Activated CD4-positive, alpha-beta T cell treated with anti-CD3 and anti-CD28 coated beads, Interleukin-2, amount 50 U/mL, for 1 hour (primary cell): ENCODE results near the gene PRR16.
"Not testable (repeated sequence)": the region's sequence is repeated elsewhere in the genome, so short reads cannot be mapped to it uniquely, and the experiment has no call there.

ENCODE experiments used
- DNase-seq: peaks from one replicate; pipeline ENCODE4 v3.0.0-alpha.2; 2020

Gene PRR16

GRCh38 chr5:120463991-120464626 is at the start of gene PRR16:
Gene PRR16, plus strand, starts transcription at chr5:120464300.
- no peak for DNase-seq

GRCh38 chr5:120415985-120416384 is 48.1 kb upstream of the PRR16 start:
- DNase-seq, result no peak

DNA sequence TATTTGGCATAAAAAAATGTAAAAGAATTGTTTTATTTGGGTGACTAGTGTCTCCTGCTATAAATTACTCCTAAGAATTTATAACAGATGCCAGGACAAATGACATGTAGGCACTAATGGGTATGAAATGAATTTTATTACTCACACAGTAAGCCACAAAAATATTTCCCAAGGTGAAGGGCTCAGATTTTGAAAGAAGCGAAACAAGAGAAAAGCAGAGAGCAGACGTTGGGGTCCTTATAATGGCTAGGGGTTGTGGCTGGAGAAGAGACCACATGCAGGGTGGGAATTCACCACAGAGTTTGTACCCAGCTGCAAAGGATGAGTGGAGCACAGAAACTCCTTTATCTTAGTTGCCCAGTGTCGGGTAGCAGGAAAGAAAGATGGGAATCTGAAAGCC is 45.0 kb upstream of the PRR16 start:
- DNase-seq, result no peak

- not testable (repeated sequence) for DNase-seq
Measured at GRCh38 chr5:120426633-120427275, 37.3 kb upstream of the PRR16 start.

DNA sequence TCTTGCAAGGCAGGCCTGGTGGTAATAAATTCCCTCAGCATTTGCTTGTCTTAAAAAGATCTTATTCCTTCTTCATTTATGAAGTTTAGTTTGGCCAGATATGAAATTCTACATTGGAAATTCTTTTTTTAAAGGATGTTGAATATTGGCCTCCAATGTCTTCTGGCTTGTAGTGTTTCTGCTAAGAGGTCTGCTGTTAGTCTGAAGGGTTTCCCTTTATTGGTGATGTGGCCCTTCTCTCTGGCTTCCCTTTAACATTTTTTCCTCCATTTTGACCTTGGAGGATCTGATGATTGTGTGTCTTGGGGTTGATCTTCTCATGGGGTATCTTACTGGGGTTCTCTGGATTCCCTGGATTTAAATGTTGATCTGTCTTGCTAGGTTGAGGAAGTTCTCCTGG is 33.5 kb upstream of the PRR16 start:
- no peak for DNase-seq

- DNase-seq, result no peak
Measured at GRCh38 chr5:120432861-120433260, 31.2 kb upstream of the PRR16 start.

DNA sequence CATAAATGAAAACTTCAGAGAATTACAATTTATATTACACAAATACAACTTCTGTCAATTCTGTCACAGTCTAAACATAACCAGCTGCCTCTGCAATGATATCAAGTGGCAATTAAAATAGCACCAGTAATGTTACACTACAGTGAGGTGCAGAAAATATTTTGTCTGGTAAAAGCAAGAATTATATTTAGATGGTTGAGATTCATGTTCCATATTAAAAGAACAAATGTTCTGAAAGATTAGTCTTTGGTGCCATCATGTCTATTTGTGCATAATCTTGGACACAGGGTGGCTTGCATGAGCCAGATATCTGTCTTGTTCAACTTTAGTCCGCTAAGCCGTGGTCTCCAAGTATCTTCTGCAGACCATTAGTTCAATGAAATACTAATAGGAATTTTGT is 29.0 kb upstream of the PRR16 start:
- DNase-seq, result no peak

DNA sequence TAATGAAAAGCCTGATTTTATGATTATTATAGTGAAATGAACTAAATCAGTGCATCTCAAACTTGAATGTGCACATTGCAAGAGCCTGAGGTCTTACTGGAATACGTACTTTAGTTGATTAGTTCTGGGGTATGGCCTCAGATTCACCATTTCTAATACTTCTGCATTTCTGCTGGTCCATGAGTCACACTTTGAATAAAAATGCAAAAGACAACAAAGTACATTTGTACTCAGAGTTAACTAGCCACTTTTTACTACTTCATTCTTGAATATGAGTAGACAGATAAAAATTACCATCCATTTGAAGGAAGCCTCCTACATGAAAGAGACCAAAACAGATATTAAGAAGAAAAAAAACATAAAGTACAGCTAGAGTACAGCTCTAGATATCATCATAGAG is 27.1 kb upstream of the PRR16 start:
- no peak for DNase-seq

DNA sequence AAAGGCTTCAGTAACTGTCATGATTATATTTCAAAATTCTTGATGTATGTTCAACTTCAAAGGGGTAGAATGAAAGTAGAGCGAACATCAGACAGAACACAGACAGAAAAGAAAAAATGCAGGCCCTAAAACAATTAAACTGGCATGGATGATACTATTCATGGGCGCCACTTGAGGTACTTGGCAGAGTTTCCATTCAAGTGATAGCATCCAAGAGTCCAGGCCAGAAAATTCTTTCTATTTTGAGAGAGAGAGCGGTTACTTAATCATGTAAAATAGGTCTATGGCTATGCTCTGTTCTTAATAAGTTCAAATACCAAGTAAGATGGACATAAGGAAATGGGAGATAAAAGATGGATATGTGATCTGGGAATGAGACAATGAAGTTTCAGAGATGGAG is 21.4 kb upstream of the PRR16 start:
- no peak for DNase-seq

DNA sequence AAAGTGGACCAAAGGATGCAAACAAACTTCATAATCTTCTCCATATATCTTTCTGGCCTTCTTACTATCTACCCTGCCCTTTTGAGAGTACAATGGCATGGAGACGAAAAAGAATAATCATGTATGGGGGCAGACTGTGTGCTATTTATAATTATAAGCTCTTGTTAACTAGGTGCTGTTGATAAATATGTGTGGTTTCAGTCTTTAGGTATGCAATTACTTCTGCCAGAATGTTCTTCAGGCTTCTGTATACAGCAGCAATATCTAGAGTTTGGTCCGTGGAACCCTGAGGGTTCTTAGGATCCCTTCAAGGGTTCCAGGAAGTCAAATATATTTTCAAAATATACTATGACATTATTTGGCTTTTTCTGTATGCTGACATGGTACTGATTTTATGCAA is 20.5 kb upstream of the PRR16 start:
- no peak for DNase-seq

DNA sequence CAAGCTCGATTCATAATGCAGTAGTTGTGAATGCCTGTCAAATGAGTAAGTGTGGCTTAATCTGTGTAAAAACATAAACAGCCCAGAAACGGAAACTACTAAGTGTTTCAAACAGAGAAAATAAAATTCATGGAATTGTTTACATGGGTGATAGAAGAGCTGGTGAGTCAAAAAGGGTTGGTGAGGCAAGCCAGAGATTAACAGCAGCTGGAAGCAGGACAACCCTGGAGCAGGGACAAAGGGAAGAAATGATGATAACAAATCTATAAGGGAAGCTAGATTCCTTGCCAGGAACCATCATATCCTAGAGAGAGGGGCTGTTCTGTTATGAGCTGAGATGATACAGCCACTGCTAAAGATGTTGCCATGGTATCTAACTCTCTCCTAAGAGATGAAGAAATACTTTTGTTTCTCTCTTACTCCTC is 18.0 kb upstream of the PRR16 start:
- no peak for DNase-seq

- no peak for DNase-seq
Measured at GRCh38 chr5:120446901-120447300, 17.2 kb upstream of the PRR16 start.

DNA sequence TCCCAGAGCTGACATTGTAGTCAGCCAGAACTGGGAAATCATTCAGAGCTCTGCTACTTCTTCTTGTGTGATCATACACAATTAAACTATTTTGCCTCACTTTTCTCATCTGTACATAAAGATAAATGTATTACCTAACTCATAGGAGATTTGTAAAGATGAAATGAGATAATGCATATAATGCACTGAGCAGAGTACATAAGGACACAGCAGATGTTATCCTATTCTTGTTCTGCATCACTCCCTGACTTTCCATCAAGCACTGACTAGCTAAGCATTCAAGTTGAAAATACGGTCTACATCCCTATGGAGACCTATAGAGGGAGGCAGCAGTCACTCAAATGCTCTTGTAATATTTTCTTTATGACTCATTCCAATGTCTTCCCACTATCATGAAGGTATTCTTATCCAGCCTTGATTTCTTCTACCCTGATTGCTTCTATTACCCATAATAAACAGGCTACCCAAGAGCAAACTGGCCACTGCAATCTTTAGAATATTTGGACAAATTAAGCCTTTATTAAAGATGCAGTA is 16.3 kb upstream of the PRR16 start:
- no peak for DNase-seq

DNA sequence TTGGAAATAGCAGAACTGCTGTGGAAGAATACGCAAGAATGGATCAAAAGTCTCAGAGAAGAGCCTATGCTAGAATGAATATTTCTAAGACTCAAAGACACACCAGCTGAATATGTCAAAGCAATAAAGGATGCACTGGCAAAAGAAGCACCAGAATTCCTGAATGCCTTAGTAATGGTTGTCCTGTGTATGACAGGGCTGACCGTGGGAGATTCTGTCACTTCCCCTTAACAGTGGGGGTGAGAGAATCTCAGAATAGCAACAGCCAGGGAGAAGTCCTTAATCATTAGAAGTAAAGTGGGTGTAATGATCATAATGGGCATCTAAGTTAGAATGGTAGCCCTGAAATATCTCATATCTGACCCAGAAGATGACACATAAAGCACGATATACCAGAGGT is 14.6 kb upstream of the PRR16 start:
- no peak for DNase-seq

GRCh38 chr5:120450910-120451309 is 13.2 kb upstream of the PRR16 start:
- DNase-seq, result no peak

DNA sequence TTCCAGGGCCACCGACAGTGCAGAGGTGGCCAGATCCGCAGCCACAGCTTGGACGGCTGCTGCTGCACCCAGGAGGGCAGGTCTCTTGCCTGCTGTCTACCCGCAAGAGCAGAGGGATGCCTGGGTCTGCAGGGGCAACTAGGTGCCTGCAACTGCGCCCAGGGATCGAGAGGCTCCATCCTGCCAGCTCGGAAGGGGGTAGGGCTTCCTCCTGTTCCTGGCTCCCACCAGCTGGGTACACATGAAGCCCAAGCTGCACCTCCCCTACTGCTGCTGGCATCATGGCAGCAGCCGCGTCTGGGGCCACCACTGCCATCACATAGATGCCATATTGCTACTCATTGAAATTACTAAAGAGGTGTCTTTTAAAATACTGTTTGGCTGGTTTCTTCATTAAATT is 12.7 kb upstream of the PRR16 start:
- DNase-seq, result no peak

DNA sequence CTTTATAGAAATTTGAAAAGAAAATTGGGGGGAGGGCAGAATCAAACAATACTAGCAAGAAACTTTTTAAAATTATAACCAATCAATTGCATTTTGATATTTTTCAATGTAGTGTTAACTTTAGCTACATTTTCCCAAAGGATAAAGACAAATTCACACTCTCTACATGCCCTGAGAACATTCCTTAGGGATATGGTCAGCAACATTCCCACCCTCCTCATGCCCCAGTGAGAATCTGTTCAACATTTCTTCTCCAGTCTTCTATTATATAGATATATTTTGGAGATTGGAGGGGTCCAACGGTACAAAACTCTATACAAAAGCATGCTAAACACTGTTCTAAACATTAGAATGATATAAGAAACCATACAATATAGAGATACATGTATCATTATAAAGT is 11.6 kb upstream of the PRR16 start:
- no peak for DNase-seq

DNA sequence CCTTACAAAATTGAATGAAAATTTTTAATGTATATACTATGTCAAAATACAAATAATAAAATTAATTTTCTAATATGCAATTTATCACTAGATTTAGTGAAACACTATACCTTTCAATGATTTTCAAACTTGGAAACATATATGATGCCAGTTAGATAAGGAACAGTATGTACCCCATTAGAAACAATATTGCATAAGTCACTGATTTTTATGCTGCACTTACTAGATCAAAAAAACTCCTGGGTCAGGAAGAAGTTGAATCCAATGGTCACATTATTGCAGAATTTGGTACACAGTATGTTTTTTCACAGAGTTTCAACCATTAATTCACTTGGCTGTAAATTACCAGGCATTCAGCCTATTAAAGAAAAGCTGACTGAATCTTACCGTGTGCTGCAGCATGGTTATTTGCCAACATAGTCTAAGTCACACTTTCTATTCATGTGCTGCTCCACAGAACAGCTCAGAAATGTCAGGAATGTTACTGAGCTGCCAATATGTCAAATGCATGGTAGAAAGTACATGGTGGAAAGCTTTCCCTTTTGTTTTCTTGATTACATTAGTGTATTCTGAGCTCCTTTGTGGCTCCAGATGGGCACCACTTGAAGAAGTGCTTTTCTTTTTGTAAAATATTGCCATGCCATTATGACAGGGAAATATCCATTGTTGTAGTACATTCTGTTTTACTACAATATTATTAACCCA is 9.9 kb upstream of the PRR16 start:
- DNase-seq, result no peak

GRCh38 chr5:120456006-120456405 is 8.1 kb upstream of the PRR16 start:
- no peak for DNase-seq

- peak; percentile 4 for DNase-seq
Measured at GRCh38 chr5:120457839-120458507, 6.1 kb upstream of the PRR16 start.

DNA sequence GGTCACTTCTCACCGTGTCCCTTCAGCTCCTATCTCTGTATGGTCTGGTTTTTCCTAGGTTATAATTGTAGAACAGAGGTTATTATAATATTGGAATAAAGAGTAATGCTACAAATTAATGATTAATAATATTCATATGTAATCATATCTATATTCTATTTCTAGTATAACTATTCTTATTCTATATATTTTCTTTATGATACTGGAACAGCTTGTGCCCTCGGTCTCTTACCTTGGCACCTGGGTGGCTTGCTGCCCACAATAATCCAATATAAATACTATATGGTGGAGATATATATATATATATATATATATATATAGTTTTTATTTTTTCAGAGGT is 5.6 kb upstream of the PRR16 start:
- DNase-seq, result not testable (repeated sequence)

DNA sequence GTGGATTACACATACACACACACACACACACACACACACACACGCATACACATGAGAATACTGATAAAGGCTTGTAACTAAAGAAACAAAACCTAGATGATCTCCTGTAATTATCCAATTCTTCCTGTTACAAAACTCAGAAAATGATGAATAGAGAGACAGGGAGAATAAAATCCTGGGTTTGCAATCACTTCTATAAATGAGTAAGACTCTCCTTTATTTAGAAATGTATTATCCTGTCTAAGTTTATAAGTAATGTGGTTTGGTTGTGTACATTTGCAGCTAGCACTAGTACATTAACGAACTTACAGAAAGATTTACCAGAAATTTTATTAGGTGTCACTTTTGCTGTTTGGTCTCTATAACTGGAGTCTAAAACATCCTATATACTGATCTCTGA is 2.8 kb upstream of the PRR16 start:
- no peak for DNase-seq

GRCh38 chr5:120463006-120463680 is 957 bp upstream of the PRR16 start:
- DNase-seq, result no peak
